A673 (cell line): ENCODE data around the gene SPTLC3. TPM values are rescaled to one million over a fixed set of nuclear protein-coding genes. Genes with fewer than 3 reads are reported as not detected.

Source experiments
- BruUV-seq: library from RNA; stranded (reverse); fragments of 400-500 nt; replicated peaks from 2 replicates; lab custom pipeline; 2021; lab: Mats Ljungman, UMichigan
- CTCF ChIA-PET: fragments of 300-600 bp; sonication (Branson Sonifier 250); formaldehyde crosslinking; loops from one replicate; lab custom pipeline; 2022; ENCODE audit warnings: antibody characterized with exemption; lab: Charles Lee
- POLR2A ChIA-PET: fragments of 300-600 bp; sonication (Branson Sonifier 250); formaldehyde crosslinking; loops from one replicate; lab custom pipeline; 2022; ENCODE audit warnings: antibody characterized with exemption; ENCODE audit not compliant: low non-redundant PET; lab: Charles Lee
- DNase-seq: peaks from one replicate; pipeline ENCODE4 v3.0.0-alpha.2; 2015; ENCODE audit warnings: low spot score
- H3K27ac ChIP-seq: fragments of 200-600 bp; sonication (generic); 2 replicates; pipeline ENCODE4 v1.5.1; 2016; ENCODE audit warnings: mixed run types, low read depth, mild to moderate bottlenecking, mixed read lengths, antibody characterized with exemption, low read length; ENCODE audit not compliant: poor library complexity, severe bottlenecking
- H3K27me3 ChIP-seq: fragments of 200-600 bp; sonication (generic); replicated peaks from 2 replicates; pipeline ENCODE4 v1.6.1; 2017; ENCODE audit warnings: mixed run types, low read depth, mild to moderate bottlenecking, mixed read lengths, antibody characterized with exemption, low read length; ENCODE audit not compliant: insufficient read depth, poor library complexity
- H3K36me3 ChIP-seq: fragments of 200-600 bp; sonication (generic); 2 replicates; pipeline ENCODE4 v1.6.1; 2016; ENCODE audit warnings: mixed run types, mild to moderate bottlenecking, mixed read lengths, antibody characterized with exemption, low read length; ENCODE audit not compliant: insufficient read depth, poor library complexity, severe bottlenecking
- H3K4me1 ChIP-seq: fragments of 200-600 bp; sonication (generic); 2 replicates; pipeline ENCODE4 v1.6.1; 2017; ENCODE audit warnings: mixed run types, mild to moderate bottlenecking, mixed read lengths, antibody characterized with exemption, low read length; ENCODE audit not compliant: insufficient read depth, poor library complexity, severe bottlenecking
- H3K4me3 ChIP-seq: fragments of 200-600 bp; sonication (generic); 2 replicates; pipeline ENCODE4 v1.5.1; 2016; ENCODE audit warnings: low read depth, mixed run types, mild to moderate bottlenecking, mixed read lengths, low read length; ENCODE audit not compliant: poor library complexity, severe bottlenecking
- H3K9me3 ChIP-seq: fragments of 200-600 bp; sonication (generic); 2 replicates; pipeline ENCODE4 v1.6.1; 2016; ENCODE audit warnings: mixed run types, low read depth, mild to moderate bottlenecking, mixed read lengths, antibody characterized with exemption, low read length; ENCODE audit not compliant: poor library complexity, severe bottlenecking
- EZH2 ChIP-seq: fragments of 200-600 bp; sonication (generic); IDR thresholded peaks from 2 replicates; pipeline ENCODE4 v1.6.1; 2017; ENCODE audit warnings: borderline replicate concordance, low read depth, mild to moderate bottlenecking, mixed read lengths, antibody characterized with exemption, low read length; ENCODE audit not compliant: poor library complexity, severe bottlenecking
- intact Hi-C: fragments of 100-400 bp; cut with micrococcal nuclease; formaldehyde crosslinking; loops from one replicate; pipeline ENCODE4 v1.10.0; 2022; ENCODE audit not compliant: unreplicated experiment
- total RNA-seq: library from RNA; stranded (reverse); gene quantifications from 2 replicates; pipeline ENCODE4 v1.2.3, GENCODE V29; 2021
- TF ChIP-seq, protein P1 (sequence below): fragments of 300-800, 200-600 bp; sonication (generic); conservative IDR thresholded peaks from 2 replicates; pipeline ENCODE4 v1.5.1; 2017; ENCODE audit warnings: low read depth, mild to moderate bottlenecking, antibody characterized with exemption, low read length, moderate library complexity, mixed read lengths

Gene SPTLC3
- total RNA-seq, 1 experiment from 2014 or later, result 0.06 TPM

GRCh38 chr20:12999201-12999600 lies 9.6 kb upstream of the SPTLC3 start:
- Histone ChIP-seq H3K27me3 (no peaks in the 10 kb centered on the region), H3K9me3 (no peaks in the 10 kb centered on the region), H3K4me3 (no peak overlapping the region), H3K27ac (no peak overlapping the region), H3K4me1 (no peaks in the 10 kb centered on the region), H3K36me3 (no peaks in the 10 kb centered on the region)
- ChIA-PET CTCF (no interaction called here), POLR2A (no interaction called here)
- no peak for DNase-seq
- TF ChIP-seq, protein P1, sequence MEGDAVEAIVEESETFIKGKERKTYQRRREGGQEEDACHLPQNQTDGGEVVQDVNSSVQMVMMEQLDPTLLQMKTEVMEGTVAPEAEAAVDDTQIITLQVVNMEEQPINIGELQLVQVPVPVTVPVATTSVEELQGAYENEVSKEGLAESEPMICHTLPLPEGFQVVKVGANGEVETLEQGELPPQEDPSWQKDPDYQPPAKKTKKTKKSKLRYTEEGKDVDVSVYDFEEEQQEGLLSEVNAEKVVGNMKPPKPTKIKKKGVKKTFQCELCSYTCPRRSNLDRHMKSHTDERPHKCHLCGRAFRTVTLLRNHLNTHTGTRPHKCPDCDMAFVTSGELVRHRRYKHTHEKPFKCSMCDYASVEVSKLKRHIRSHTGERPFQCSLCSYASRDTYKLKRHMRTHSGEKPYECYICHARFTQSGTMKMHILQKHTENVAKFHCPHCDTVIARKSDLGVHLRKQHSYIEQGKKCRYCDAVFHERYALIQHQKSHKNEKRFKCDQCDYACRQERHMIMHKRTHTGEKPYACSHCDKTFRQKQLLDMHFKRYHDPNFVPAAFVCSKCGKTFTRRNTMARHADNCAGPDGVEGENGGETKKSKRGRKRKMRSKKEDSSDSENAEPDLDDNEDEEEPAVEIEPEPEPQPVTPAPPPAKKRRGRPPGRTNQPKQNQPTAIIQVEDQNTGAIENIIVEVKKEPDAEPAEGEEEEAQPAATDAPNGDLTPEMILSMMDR, result no peak
- no peak for TF ChIP-seq EZH2
- intact Hi-C loops, result no loop called here
- no TSS peak for BruUV-seq

GRCh38 chr20:13002251-13002650 lies 6.5 kb upstream of the SPTLC3 start:
- DNase-seq, result no peak
- no peak overlapping the region for H3K27ac ChIP-seq
- intact Hi-C loops, result no loop called here
- no TSS peak for BruUV-seq
- H3K4me3 ChIP-seq, result no peak overlapping the region
- no peaks in the 10 kb centered on the region for H3K27me3 ChIP-seq
- no peaks in the 10 kb centered on the region for H3K9me3 ChIP-seq
- POLR2A ChIA-PET, result no interaction called here
- CTCF ChIA-PET, result no interaction called here
- TF ChIP-seq, protein P1, result no peak
- TF ChIP-seq EZH2, result no peak
- H3K4me1 ChIP-seq, result no peaks in the 10 kb centered on the region
- H3K36me3 ChIP-seq, result no peaks in the 10 kb centered on the region

DNA sequence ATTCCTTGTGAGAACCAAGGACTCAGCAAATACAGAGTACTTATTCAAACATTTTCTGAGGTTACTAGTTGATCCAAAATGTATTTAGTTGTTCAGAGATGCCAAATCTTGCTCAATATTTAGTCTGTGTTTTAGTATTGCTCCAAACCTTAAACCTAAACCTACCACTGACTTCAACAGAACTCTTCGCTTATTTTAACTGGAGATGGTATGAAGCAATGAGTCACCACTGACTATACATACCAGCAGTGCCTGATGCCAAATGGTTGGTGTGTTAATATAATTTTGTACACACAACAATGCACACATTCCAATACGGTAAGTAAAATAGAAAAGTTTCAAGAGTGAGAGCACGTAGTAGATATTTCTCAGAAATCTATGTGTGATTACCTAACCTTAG lies 1.9 kb upstream of the SPTLC3 start:
- Histone ChIP-seq H3K36me3 (no peaks in the 10 kb centered on the region), H3K27me3 (no peaks in the 10 kb centered on the region), H3K9me3 (no peaks in the 10 kb centered on the region), H3K4me3 (no peak overlapping the region), H3K27ac (no peak overlapping the region), H3K4me1 (no peaks in the 10 kb centered on the region)
- POLR2A ChIA-PET, result no interaction called here
- DNase-seq, result no peak
- no peak for TF ChIP-seq EZH2
- BruUV-seq, result no TSS peak
- CTCF ChIA-PET, result no interaction called here
- intact Hi-C loops, result no loop called here

GRCh38 chr20:13007596-13007995 lies 1.2 kb upstream of the SPTLC3 start:
- no peak overlapping the region for H3K27ac ChIP-seq
- CTCF ChIA-PET, result no interaction called here
- H3K9me3 ChIP-seq, result no peaks in the 10 kb centered on the region
- TF ChIP-seq, protein P1, result no peak
- no peak for TF ChIP-seq EZH2
- intact Hi-C loops, result no loop called here
- POLR2A ChIA-PET, result no interaction called here
- no peak for DNase-seq
- no peak overlapping the region for H3K4me3 ChIP-seq
- no peaks in the 10 kb centered on the region for H3K4me1 ChIP-seq
- no TSS peak for BruUV-seq
- no peaks in the 10 kb centered on the region for H3K36me3 ChIP-seq
- no peaks in the 10 kb centered on the region for H3K27me3 ChIP-seq
